ENCODE data around the gene SMC4. TPM values are rescaled to one million over a fixed set of nuclear protein-coding genes. Genes with fewer than 3 reads are reported as not detected.

The SMC4 gene
- total and polyA plus RNA-seq, 2 of the 8 experiments (the other 6 are each of a cell fraction or from before 2014, with no cell fraction given): 26.6 to 118 TPM

DNA sequence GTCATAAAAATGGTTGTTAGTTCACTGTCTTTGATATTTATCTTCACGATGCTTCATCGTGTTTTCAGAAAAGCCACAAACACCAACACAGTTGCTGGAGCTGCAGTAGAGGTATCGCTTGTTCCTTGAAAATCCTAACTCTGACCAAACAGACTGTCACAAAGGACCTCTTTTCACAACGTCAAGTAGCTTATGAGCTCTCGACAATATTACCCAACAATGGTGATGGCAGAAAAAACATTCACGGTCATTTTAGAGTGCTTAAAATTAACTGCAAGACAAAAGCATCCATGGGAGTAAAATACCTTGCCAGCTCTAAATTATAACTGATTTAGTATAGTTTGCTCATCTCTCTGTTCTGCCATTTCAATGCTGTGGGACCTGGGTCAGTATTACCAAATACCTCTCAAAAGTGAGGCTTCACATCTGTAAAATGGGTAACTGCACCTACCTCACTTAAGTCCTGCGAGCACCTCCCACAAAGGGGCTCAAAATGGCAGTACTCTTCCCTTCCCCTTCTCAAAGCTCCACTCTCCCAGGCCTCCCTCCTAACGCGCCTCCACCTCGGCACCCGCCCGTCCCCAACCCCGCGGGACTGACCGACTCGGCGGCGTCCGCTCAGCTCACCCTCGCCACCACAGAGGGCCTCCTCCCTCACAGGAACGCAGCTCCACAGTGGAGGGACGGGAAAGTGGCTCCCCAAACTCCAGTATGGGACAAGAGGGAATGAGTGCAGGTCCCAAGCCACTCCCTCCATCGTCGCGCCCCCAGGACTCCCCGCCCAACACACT is 49.6 kb downstream of the SMC4 start (continued):
- TF ChIP-seq POLR2A (IDR thresholded peaks at IDR 0.05; ENCODE audit: control extremely low read depth in 1 of 2, low read depth in 2 of 2, low read length in 2 of 2) (no peak), MAFK (IDR thresholded peaks at IDR 0.05; ENCODE audit: low read depth, low read length) (no peak), EZH2 (IDR thresholded peaks at IDR 0.05; ENCODE audit: low read depth, low read length, severe bottlenecking) (no peak), KDM4A (IDR thresholded peaks at IDR 0.05; ENCODE audit: low read depth, low read length, severe bottlenecking) (peak; percentile 78), YY1 (IDR thresholded peaks at IDR 0.05; ENCODE audit: low read depth, low read length) (peak; percentile 83), KDM5A (IDR thresholded peaks at IDR 0.05; ENCODE audit: low read length) (0 out of 2 replicates have a peak, but pooled peaks have one; percentile 22), SIN3A (conservative IDR thresholded peaks at IDR 0.05 in 1 of 2, IDR thresholded peaks at IDR 0.05 in 1 of 2; ENCODE audit: low read depth in 1 of 2, low read length in 2 of 2) (peak in 1 of 2 experiments; percentile 29; a peak in 1 of 4 replicates), HDAC2 (IDR thresholded peaks at IDR 0.05; ENCODE audit: borderline replicate concordance in 1 of 2, low read depth in 2 of 2, low read length in 2 of 2) (peak in 1 of 2 experiments; percentile 42; a peak in 2 of 4 replicates), ZNF274 (IDR thresholded peaks at IDR 0.05; ENCODE audit: borderline replicate concordance, extremely low read depth, low read length) (no peak)
